Motor neuron (in vitro differentiated cells): ENCODE measurements around the gene TRAF3IP3. TPM values are rescaled to one million over a fixed set of nuclear protein-coding genes. Genes with fewer than 3 reads are reported as not detected.

Experiments used
- ATAC-seq, 8 experiments: fragments of 200-7000 bp; cut with Tn5 transposase; replicated peaks in 6 of 8; 2 replicates each; pipeline ENCODE4 v1.8.0; 2021; ENCODE audit warnings: mild to moderate bottlenecking in 8 of 8, moderate library complexity in 8 of 8
- H3K27ac ChIP-seq, 2 donors: fragments of 250-450 bp; sonication (Bioruptor Pico); 2 replicates each; pipeline ENCODE4 v1.9.0; 2021; ENCODE audit warnings: antibody characterized with exemption in 2 of 2, mild to moderate bottlenecking in 2 of 2, moderate library complexity in 1 of 2
- H3K4me1 ChIP-seq, 2 donors: fragments of 250-450 bp; sonication (Bioruptor Pico); replicated peaks in 1 of 2; 2 replicates each; pipeline ENCODE4 v1.6.1; 2021; ENCODE audit warnings: antibody characterized with exemption in 2 of 2, mild to moderate bottlenecking in 2 of 2, moderate library complexity in 1 of 2
- H3K4me3 ChIP-seq, 5 donors: fragments of 250-450 bp; sonication (Bioruptor Pico); 2 replicates each; pipeline ENCODE4 v1.9.0; 2021; ENCODE audit warnings: antibody characterized with exemption in 5 of 5, mild to moderate bottlenecking in 5 of 5, moderate library complexity in 4 of 5
- WGBS, 10 experiments: fragments of 450-650 bp; shearing (Covaris generic); methylation state at CpG; one replicate each; pipeline ENCODE4 v1.0.0; 2022; 5-methylcytosine and 5-hydroxymethylcytosine counted together
- in situ Hi-C, 9 experiments: fragments of 400-800 bp; cut with MboI; loops; one replicate each; pipeline ENCODE4 v1.15.0; 2021; ENCODE audit warnings: low sequenced_read_pairs in 9 of 9, low pct_unique_long_range_greater_than_20kb in 2 of 9; ENCODE audit not compliant: unreplicated experiment in 9 of 9
- total RNA-seq, 8 experiments: library from RNA; unstranded; fragments of 300-600 nt; gene quantifications; 2 replicates each; pipeline versions ENCODE4 v1.2.3 to v1.2.4, GENCODE V29; 2022

Gene TRAF3IP3
- total RNA-seq, 8 experiments from 2014 or later, result 0.20 to 1.6 (median 0.64) TPM

DNA sequence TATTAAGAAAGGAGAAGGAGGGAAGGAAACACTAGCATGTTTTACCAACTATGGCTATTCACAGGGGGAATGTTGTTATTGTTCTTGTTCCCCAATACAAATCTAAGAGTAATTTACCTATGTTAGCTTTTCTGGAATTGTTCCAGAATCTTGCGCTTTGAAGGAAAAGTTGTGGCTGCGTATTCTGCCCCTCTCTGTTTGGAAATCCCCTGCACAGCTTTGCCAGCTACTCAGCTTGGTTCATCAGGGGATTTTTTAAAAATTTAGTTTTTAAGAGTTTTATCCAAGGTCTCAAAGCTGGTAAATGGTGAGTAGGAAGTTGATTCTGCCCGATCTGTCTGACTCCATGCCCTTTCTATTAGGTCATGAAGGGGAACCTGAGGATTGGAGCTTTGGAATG, 59.6 kb downstream of the TRAF3IP3 start:
- no peak for ATAC-seq
- in situ Hi-C loops, result no loop called here
- WGBS, 10 experiments, result 63 to 100% (median 83%) methylated on average over 1 to 3 of the region's 3 CpGs

DNA sequence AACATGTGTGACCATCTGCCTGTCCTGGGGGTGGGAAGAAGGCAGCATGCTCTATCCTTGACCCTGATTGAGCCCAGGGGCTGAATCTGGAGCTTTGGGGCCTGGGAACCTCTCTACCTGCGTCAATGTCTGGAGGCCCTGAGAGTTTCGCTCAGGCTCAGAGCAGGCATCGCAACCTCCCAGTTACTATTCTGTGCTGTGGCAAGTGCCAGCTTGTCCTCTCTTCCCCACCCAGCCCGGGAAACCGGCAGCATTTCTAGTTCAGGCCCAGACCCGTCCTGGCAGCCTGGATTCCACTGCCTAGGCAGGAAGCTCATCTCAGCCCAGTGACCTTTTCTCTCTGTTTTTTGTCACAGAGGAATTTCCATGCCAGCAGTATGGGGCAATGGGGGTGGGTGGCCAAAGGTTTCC, 60.1 kb downstream of the TRAF3IP3 start:
- Histone ChIP-seq H3K4me3 (no peak overlapping the region), H3K4me1 (no peaks in the 10 kb centered on the region), H3K27ac (no peak overlapping the region)
- in situ Hi-C loops, result no loop called here
- 60 to 100% (median 80%) methylated on average over 1 to 6 of the region's 6 CpGs; no CpG with 5 or more reads in 4 of the 10 experiments for WGBS, 10 experiments
- no peak for ATAC-seq

More for the DNA sequence above, 59.6 kb downstream of the TRAF3IP3 start:
- H3K4me3 ChIP-seq, result no peak overlapping the region
- H3K4me1 ChIP-seq, result no peaks in the 10 kb centered on the region
- H3K27ac ChIP-seq, result no peak overlapping the region

DNA sequence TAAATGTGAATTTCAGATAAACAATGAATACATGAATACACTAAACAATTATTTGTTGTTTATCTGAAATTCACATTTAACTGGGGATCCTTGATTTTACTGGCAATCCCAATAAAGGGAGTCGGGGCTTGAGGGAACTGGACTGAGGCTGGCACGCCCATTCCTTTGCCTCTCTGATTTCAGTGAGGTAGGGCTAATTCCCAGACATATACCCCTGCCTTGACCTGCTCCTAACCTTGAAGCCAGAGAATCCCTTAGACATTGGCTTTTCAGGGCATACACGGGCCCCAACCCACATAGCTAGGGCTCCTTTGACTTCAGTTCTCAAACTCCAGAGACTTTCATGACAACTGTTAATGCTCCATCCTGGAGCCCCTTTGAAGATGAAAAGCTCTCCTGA, 61.1 kb downstream of the TRAF3IP3 start:
- Histone ChIP-seq H3K4me3 (no peak overlapping the region), H3K4me1 (no peaks in the 10 kb centered on the region), H3K27ac (no peak overlapping the region)
- in situ Hi-C loops, result no loop called here
- no peak for ATAC-seq
- 36 to 100% (median 65%) methylated on average over 1 to 3 of the region's 3 CpGs; no CpG with 5 or more reads in 4 of the 10 experiments for WGBS, 10 experiments

DNA sequence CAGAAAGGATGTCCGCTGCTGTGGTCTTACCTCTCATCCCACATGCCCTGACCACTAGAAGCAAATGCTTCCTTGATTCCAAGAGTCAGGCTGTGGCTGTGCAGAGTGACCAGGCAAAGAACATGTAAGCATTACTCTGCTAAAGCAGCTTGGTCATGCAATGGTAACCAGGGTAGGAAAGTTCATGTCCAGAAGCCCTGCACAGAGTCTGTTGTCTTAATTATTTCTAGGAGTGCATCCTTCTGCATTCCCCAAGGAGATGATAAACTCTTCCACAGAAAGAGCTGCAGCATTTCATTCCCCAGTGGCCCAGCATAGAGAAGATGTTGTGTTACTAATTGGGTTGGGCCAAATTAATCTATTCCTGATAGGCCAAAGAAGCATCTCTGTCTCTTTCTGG, 61.8 kb downstream of the TRAF3IP3 start:
- H3K27ac ChIP-seq, result no peak overlapping the region
- WGBS, 10 experiments, result 50 to 100% (median 86%) methylated on average over 1 of the region's 1 CpG; no CpG with 5 or more reads in 3 of the 10 experiments
- ATAC-seq, result no peak
- no peaks in the 10 kb centered on the region for H3K4me1 ChIP-seq
- in situ Hi-C loops, result no loop called here
- H3K4me3 ChIP-seq, result no peak overlapping the region

DNA sequence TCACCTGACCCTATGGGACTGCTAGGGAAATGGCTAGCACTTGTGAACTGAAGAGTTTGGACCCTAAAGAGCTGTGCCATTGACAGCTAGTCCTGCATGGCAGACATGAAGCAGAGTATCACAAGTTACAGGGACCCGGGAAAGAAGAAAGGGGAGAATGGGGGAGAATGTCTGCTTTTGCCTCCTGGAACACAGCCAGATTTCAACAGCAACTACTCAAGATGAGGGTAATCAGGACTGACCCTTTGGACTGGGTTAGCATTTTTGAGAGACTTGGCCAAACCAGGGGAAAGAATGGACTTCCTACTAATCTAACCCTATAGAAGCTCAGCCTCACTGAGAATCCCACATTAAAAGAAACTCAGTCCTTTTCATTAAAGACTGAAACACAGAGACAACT, 63.2 kb downstream of the TRAF3IP3 start:
- in situ Hi-C loops, result no loop called here
- H3K4me1 ChIP-seq, result no peaks in the 10 kb centered on the region
- no peak for ATAC-seq
- H3K4me3 ChIP-seq, result no peak overlapping the region
- 43 to 56% (median 50%) methylated on average over 1 of the region's 1 CpG; no CpG with 5 or more reads in 7 of the 10 experiments for WGBS, 10 experiments
- no peak overlapping the region for H3K27ac ChIP-seq

DNA sequence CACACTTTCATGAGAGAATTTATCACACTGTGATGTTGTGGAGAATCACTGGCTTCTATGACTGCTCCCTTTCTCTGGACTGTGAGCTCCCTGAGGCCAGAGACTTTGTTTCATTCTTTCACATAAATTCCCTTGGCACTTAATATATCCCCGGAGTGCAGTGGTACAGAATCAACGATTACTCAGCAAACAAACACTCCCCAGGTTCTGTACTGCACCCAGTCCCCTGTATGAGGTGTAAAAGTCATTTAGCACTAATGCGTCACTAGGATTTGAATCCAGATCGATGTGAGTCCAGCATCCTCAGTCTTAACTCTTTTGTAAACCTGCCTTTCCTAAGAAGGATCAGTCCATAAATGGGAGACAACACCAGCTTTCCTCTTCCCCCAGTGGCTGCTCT, 65.1 kb downstream of the TRAF3IP3 start:
- no peak overlapping the region for H3K27ac ChIP-seq
- no peak for ATAC-seq
- no peaks in the 10 kb centered on the region for H3K4me1 ChIP-seq
- WGBS, 10 experiments, result 17 to 90% (median 46%) methylated on average over 1 to 4 of the region's 4 CpGs
- H3K4me3 ChIP-seq, result no peak overlapping the region
- in situ Hi-C loops, result no loop called here

DNA sequence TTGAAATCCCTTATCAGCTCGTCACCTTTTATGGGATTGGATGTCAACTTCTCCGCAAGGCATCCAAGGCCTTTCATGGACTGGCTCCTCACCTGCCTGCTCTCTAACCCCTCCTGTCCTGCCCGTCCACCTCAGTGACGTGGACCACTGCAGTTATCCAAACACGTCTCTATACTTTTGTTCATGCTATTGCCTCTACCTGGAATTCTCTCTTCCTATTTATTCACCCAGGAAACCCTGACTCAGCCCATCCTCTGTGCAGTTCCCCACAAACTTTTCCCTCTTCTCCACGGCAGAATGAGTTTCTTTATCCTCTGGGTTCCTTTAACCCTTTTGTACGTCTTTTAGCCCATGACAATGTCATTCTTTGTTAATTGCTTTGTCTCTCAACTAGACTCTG, 66.9 kb downstream of the TRAF3IP3 start:
- WGBS, 10 experiments, result 21 to 93% (median 63%) methylated on average over 2 to 7 of the region's 7 CpGs
- in situ Hi-C loops, result no loop called here
- Histone ChIP-seq H3K4me1 (peaks cover 3 to 4% of the 10 kb centered on the region in 2 donors), H3K4me3 (no peak overlapping the region), H3K27ac (no peak overlapping the region)
- ATAC-seq, result no peak

DNA sequence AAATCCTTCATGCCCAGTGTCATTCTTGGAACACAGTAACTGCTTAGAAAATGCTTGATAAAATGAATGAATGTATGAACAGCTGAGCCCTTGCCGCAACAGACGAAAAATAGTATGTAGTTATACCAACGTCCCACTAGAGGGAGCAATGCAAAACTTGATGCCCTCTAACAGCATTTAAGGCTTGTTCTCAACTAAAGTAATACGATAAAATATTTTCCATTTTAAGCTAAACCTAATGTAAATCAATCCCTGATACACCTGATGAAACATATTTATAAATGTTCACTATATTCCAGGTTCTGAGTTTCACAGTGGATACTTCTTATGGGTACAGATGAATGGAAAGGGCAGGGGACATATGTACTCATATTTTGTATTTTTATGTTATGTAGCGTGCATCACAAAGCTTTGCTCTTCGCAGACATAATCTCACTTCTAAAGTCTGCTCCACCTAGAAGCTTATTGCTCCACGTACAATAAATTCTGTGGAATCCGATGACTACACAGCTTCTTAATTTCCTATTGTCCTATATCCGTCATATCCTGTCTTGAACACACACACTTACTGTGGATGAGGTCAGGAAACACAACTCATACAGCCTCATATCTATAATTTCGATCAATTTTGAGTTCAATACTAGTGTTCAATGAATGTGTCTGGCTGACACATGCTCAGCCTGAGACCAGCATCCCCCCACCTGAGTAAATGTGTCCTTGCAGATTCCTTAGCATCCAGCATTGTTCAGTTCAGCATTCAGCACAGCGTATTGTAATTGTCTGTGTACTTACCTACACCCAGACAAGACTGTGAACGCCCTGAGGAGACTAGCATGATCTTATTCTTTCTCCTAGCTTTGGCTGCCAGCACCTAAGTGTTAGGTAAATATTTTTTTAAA, 67.5 kb downstream of the TRAF3IP3 start:
- no peak overlapping the region for H3K4me3 ChIP-seq
- no peak overlapping the region for H3K27ac ChIP-seq
- WGBS, 10 experiments, result 16 to 60% (median 36%) methylated on average over 2 to 12 of the region's 12 CpGs; no CpG with 5 or more reads in 1 of the 10 experiments
- peaks cover 3 to 4% of the 10 kb centered on the region in 2 donors for H3K4me1 ChIP-seq
- peak in 6 of 8 experiments; percentile 19 to 53 (median 36) for ATAC-seq
- in situ Hi-C loops, result no loop called here

DNA sequence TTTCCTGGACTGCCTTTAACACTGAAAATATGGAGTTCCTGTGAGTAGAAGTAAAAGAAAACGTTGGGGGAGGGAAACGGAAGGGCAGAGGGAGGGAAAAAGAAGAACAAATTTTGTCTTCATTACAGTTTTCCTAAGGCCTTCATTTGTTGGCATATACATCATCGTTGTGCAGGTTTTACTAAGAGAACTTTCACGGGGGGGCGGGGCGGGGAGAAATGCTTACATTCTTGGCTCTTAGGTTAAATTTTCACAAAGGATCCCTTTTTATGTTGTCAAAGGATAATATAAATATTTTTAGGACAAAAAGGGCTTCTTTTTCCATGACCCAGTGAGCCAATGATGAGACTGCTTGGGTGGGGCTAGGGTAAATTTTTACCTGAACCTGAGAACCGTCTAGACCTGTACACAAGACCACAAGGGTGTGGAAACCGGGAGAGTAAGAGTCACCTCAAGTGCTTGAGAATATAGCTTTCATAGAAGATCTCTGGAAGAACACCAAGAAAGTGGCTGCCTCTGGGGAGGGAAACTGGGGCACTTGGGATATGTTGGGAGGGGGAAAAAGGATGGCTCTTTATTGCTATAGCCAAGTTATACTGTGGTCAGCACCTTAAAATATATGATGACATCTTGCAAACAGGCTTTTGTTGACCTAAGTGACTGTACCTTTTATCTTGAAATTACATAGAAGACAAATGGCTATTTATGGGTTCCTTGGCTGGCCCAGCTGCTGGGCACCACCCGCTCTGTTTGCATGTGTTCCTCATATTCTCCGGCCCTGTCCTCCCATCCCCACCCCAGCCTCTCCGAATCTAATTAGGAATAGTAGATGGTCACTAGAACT, 70.0 kb downstream of the TRAF3IP3 start:
- no peak overlapping the region for H3K4me3 ChIP-seq
- in situ Hi-C loops, result no loop called here
- WGBS, 10 experiments, result 44 to 100% (median 77%) methylated on average over 2 to 11 of the region's 11 CpGs; no CpG with 5 or more reads in 1 of the 10 experiments
- peak in 3 of 8 experiments; percentile 34 to 57 (median 37) for ATAC-seq
- peaks cover 13 to 14% of the 10 kb centered on the region in 2 donors for H3K4me1 ChIP-seq
- no peak overlapping the region for H3K27ac ChIP-seq

DNA sequence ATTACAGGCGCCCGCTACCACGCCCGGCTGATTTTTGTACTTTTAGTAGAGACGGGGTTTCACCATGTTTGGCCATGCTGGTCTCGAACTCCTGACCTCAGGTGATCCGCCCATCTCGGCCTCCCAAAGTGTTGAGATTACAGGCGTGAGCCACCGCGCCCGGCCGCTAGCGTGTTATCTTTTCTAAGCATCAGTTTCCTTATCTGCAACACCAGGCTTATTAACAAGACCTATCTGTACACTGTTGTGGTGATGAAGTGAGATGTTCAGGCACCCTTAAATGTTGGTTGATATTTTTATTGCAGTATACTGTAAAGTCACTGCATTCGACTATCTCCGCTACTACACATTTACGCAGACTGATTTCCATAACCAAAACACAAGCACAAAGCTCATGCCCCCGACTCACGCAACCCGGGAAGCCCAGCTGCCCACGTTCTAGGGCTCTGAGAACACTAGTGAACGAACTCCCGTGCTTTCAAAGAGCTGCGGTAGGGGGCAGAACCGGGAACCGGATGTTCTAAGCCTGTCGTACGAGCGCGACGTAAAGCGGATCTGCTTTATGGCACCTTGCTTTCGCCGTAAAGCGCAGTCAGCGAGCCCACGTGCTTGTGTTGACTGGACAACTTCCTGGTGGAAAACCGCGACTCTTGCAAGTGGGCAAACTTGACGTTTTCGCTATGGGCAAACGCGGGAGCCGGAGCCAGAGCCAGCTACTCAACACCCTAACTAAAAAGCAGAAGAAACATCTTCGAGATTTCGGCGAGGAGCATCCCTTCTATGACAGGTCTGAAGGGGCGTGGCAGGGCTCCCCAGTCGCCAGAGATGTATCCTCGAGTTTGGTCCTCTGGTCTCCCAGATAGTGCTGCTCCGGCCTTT, 71.8 kb downstream of the TRAF3IP3 start, which contains the start of gene UTP25:
TSS of gene UTP25 (plus strand) at position 589 of the 879 bp plus-strand sequence. CDS start at position 681, 92 bp downstream.
- in situ Hi-C loops, result no loop called here
- ATAC-seq, result peak; percentile 68 to 93 (median 88)
- H3K4me3 ChIP-seq, result peak within 1 kb of the TSS; percentile 50 to 74 (median 56)
- WGBS, 10 experiments, result 7 to 93% (median 36%) methylated on average over 1 to 51 of the region's 51 CpGs; no CpG with 5 or more reads in 1 of the 10 experiments
- peak within 1 kb of the TSS in 1 of 2 donors; percentile 64 for H3K27ac ChIP-seq
- peaks cover 13 to 14% of the 10 kb centered on the region in 2 donors for H3K4me1 ChIP-seq

DNA sequence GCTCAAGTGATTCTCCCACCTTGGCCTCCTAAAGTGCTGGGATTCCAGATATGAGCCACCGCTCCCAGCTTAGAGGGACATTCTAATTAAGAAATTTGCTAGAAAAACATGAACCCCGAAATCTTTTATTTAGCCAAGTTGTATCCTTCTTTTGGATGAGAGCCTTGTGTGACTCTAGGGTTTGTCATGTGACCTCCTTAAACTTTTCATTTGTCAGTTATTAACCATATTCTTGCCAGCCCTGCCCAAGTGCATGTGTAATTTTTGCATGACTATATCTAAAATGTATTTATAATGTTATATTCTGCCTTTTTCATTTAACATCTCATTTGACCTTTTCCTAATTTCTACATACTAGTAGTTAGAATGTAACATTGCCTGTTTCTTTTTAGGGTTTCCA, 73.9 kb downstream of the TRAF3IP3 start:
- peaks cover 13 to 14% of the 10 kb centered on the region in 2 donors for H3K4me1 ChIP-seq
- 33 to 100% (median 98%) methylated on average over 1 to 2 of the region's 2 CpGs for WGBS, 10 experiments
- in situ Hi-C loops, result no loop called here
- H3K4me3 ChIP-seq, result no peak overlapping the region
- no peak for ATAC-seq
- H3K27ac ChIP-seq, result no peak overlapping the region

DNA sequence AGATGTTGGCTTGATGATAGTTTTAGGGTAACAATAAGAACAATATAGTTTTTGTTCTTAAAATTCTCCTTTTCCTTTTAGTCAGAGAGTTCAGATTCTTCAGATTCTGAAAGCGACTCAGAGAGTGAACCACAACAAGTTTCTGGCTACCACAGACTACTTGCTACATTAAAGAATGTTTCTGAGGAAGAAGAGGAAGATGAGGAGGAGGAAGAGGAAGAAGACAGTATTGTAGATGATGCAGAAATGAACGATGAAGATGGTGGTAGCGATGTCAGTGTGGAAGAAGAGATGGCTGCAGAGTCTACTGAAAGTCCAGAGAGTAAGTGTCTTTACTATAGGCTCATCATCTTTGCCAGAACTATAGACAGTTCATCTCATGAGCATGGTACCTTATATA, 74.9 kb downstream of the TRAF3IP3 start:
- Histone ChIP-seq H3K4me1 (peaks cover 13 to 14% of the 10 kb centered on the region in 2 donors), H3K27ac (no peak overlapping the region), H3K4me3 (no peak overlapping the region)
- ATAC-seq, result no peak
- 85 to 100% (median 97%) methylated on average over 1 to 3 of the region's 3 CpGs for WGBS, 10 experiments
- in situ Hi-C loops, result no loop called here
